Fibroblast of villous mesenchyme (primary cell): ENCODE measurements around the gene PHEX. TPM values are rescaled to one million over a fixed set of nuclear protein-coding genes. Genes with fewer than 3 reads are reported as not detected.
A peak's percentile ranks its signal among the peaks of the same experiment; 100 is the strongest.

Experiments
- DNase-seq: peaks from one replicate; pipeline ENCODE4 v3.0.0-alpha.2; 2010; ENCODE audit warnings: low read depth
- H3K4me3 ChIP-seq: 2 replicates; pipeline ENCODE4 v1.5.1; 2011; ENCODE audit warnings: low read depth, mild to moderate bottlenecking, low read length
- CTCF ChIP-seq: IDR thresholded peaks from 2 replicates; pipeline ENCODE4 v1.5.1; 2012; ENCODE audit warnings: low read depth, mild to moderate bottlenecking, low read length; ENCODE audit not compliant: insufficient read depth
- total RNA-seq: library from RNA; depleted of rRNA; stranded (reverse); fragments of >200 nt; gene quantifications from 2 replicates; pipeline ENCODE4 v1.2.3, GENCODE V29; 2012

Gene PHEX
- total RNA-seq, 1 donor, result 0.43 TPM

- H3K4me3 ChIP-seq, result no peak overlapping the region
- TF ChIP-seq CTCF, result no peak
- peak; percentile 69 for DNase-seq
Measured at GRCh38 chrX:21996872-21997455, 35.2 kb upstream of the PHEX start.

- DNase-seq, result no peak
- TF ChIP-seq CTCF, result no peak
Measured at GRCh38 chrX:21998037-21998436, 34.1 kb upstream of the PHEX start.

GRCh38 chrX:22004866-22005265, 27.3 kb upstream of the PHEX start:
- no peak for TF ChIP-seq CTCF
- DNase-seq, result no peak
- H3K4me3 ChIP-seq, result no peak overlapping the region

More at GRCh38 chrX:21998037-21998436, 34.1 kb upstream of the PHEX start:
- no peak overlapping the region for H3K4me3 ChIP-seq

GRCh38 chrX:22012051-22012450, 20.1 kb upstream of the PHEX start:
- no peak for DNase-seq
- TF ChIP-seq CTCF, result no peak
- no peak overlapping the region for H3K4me3 ChIP-seq

GRCh38 chrX:22012931-22013330, 19.2 kb upstream of the PHEX start:
- no peak overlapping the region for H3K4me3 ChIP-seq
- no peak for DNase-seq

GRCh38 chrX:22015139-22015750, 16.9 kb upstream of the PHEX start:
- no peak for DNase-seq
- no peak for TF ChIP-seq CTCF
- no peak overlapping the region for H3K4me3 ChIP-seq

More at GRCh38 chrX:22012931-22013330, 19.2 kb upstream of the PHEX start:
- TF ChIP-seq CTCF, result no peak
